ENCODE data around the gene B3GNT4.

- TF ChIP-seq FOXM1 (IDR thresholded peaks at IDR 0.05; ENCODE audit: borderline replicate concordance, low read depth) (no peak), EGR1 (IDR thresholded peaks at IDR 0.05) (no peak), TAF1 (IDR thresholded peaks at IDR 0.05; ENCODE audit: low read depth) (no peak), CEBPB (IDR thresholded peaks at IDR 0.05) (no peak), ZBTB7A (IDR thresholded peaks at IDR 0.05; ENCODE audit: low read depth) (no peak), EP300 (IDR thresholded peaks at IDR 0.05; ENCODE audit: borderline replicate concordance) (no peak), TEAD4 (IDR thresholded peaks at IDR 0.05) (no peak), TCF12 (IDR thresholded peaks at IDR 0.05; ENCODE audit: low read depth) (no peak), CREB1 (IDR thresholded peaks at IDR 0.05; ENCODE audit: low read depth) (no peak), MAX (IDR thresholded peaks at IDR 0.05) (no peak), RAD21 (IDR thresholded peaks at IDR 0.05; ENCODE audit: low read depth) (no peak), NFIC (IDR thresholded peaks at IDR 0.05) (no peak)
- TF ChIP-seq, protein P1, sequence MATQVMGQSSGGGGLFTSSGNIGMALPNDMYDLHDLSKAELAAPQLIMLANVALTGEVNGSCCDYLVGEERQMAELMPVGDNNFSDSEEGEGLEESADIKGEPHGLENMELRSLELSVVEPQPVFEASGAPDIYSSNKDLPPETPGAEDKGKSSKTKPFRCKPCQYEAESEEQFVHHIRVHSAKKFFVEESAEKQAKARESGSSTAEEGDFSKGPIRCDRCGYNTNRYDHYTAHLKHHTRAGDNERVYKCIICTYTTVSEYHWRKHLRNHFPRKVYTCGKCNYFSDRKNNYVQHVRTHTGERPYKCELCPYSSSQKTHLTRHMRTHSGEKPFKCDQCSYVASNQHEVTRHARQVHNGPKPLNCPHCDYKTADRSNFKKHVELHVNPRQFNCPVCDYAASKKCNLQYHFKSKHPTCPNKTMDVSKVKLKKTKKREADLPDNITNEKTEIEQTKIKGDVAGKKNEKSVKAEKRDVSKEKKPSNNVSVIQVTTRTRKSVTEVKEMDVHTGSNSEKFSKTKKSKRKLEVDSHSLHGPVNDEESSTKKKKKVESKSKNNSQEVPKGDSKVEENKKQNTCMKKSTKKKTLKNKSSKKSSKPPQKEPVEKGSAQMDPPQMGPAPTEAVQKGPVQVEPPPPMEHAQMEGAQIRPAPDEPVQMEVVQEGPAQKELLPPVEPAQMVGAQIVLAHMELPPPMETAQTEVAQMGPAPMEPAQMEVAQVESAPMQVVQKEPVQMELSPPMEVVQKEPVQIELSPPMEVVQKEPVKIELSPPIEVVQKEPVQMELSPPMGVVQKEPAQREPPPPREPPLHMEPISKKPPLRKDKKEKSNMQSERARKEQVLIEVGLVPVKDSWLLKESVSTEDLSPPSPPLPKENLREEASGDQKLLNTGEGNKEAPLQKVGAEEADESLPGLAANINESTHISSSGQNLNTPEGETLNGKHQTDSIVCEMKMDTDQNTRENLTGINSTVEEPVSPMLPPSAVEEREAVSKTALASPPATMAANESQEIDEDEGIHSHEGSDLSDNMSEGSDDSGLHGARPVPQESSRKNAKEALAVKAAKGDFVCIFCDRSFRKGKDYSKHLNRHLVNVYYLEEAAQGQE (IDR thresholded peaks at IDR 0.05; ENCODE audit: low read depth), result no peak
- TF ChIP-seq, protein P2, sequence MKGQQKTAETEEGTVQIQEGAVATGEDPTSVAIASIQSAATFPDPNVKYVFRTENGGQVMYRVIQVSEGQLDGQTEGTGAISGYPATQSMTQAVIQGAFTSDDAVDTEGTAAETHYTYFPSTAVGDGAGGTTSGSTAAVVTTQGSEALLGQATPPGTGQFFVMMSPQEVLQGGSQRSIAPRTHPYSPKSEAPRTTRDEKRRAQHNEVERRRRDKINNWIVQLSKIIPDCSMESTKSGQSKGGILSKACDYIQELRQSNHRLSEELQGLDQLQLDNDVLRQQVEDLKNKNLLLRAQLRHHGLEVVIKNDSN (IDR thresholded peaks at IDR 0.05), result no peak
Observed at GRCh38 chr12:122184517-122184916, 19.0 kb upstream of the B3GNT4 start.
